GM18526 (cell line): ENCODE data around the gene SSH2.

Source experiments
- POLR2A ChIP-seq: IDR thresholded peaks from 3 replicates; pipeline ENCODE4 v1.6.1; 2011; ENCODE audit not compliant: insufficient read length; ENCODE audit errors: extremely low read depth

Gene SSH2

DNA sequence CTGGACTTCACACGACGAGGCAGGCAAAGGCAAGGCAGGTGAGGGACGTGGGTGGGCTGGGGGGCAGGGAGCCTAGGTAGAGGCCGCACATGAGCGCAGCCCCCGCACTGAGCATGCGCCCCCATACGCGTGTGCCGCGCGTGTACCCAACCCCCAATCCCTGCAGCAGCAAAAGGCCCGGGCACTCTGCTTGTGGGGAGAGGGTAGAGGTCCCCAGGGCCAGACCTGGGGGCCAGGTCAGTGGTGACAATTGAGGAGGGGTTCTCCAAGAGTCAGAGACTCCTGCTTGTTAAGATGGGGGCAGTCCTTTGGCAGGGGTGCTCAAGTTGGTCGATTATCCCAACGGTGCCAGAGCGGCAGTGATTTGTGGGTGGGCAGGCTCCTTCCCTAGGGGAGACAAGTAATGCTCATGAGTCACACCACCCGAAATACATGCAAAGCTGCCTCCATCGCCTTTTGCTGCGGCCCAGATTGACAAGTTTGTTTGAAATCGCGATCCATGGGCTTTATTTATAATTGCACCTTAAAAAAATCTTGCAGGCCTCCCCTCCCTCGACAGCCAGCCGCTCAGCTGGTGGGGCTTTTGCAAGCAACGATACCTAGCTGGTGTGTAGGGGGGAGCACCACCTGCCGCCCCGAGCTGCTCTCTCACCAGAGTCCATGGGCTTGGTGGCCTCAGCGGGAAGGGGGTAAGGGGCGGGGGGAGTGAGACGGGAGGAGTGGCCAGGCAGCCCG is 339.4 kb downstream of the SSH2 start:
- TF ChIP-seq POLR2A: no peak

DNA sequence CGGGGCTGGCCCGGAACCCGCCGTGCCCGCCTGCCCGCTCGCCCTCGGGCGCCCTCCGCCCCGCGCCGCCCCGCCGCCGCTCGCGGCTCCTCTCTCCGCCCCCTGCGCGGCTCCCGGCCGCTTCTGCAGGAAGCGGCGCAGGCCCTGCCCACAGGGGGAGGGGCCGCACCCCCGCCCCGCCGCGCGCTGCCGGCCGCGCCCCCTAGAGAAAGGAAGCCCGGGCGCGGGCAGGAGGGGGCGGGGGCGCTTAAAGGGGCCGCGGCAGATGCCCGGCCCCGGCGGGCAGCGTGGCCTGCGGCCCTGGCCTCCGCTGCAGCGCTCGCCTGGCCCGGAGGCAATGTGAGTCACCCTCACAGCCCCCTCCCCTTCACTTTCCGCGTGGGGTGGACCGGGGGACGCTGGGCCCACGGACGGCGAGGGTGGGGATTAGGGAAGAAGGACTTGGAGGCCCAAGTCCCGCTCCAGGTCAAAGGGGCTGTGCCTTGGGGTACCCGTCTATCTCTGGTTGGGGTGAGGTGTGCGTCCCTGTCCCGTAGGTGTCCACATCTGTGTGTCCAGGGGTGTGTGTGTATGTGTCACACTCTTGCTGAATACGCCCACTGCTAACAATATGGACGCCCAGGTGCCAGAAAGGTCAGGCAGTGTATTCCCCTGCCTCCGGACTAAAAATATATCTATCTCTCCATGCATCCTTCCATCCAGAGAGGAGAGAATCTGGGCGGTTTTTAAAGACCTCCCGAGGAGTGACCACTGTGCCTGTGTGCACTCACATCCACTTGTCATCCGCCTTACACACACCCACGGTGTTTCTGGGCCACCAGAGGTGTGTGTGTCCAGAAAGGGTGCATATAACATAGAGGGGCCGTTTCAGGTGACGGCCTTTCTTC is 340.3 kb downstream of the SSH2 start, which contains the start of gene GIT1:
Gene GIT1, minus strand, starts transcription at position 125 of the 887 bp plus-strand sequence. CDS start 270 bp downstream, outside the sequence.
- peak; percentile 62 for TF ChIP-seq POLR2A

DNA sequence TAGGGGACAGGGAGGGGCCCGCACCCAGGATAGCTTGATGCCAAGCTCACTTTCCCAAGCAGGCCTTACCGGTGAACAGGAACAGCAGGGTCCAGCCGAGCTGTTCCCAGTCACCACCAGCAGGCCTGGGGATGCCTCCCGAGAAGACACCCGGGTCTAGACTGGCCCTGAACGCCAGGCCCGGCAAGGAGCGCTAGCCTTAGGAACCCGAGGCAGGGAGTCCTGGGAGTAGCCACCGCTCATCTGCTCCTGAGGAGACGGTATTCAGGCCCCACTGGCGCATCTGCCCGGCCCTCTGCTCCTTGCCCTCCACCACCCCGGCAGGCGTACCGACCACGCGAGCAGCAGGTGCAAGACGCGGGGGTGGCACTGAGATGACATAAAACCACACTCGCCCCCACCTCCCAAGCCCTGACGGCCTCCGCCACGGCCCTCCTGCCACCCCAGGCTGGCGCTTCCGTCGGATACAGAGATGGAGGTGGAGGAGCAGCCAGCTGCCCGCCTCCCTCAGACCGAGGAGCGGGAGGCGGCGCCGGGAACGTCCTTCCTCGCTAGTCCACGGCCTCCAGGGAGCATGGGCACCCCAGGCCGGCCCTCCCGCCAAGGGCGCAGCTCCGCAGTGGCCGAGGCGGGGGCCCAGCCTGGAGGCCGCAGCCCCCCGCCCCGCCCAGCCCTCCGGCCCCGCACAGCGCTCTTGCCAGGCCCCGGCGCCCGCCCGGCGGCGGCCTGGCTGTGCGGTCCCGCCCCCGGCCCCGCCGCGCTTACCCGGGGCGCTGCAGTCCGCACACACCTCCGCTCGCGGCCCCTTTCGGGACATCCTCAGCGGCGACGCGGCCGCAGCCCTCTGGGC is 341.2 kb downstream of the SSH2 start:
- no peak for TF ChIP-seq POLR2A

DNA sequence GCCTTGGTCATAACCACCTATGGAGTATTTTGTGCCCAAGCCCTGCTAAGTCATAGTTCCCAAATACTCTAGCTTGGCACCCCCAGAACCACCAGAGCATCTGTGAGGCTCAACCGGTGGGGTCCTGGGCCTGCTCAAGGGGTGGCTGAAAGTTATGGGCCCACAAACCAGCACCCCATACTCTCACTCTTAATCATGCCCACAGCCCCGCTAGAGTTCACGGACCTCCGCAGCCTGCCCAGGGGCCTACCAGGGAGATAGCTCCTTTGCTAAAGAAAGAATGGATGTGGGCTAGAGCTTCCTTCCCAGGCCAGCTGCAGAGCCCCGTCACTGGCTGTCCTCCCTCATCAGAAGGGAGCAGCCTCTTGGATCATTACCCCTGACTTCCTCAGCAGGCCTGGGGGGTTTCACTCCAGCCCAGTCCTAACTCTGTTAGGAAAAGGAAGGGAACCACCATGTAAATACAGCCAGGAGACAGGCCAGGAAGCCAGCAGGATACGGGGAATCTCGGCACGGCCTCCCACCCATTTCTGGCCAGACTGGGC is 341.9 kb downstream of the SSH2 start:
- TF ChIP-seq POLR2A: no peak

DNA sequence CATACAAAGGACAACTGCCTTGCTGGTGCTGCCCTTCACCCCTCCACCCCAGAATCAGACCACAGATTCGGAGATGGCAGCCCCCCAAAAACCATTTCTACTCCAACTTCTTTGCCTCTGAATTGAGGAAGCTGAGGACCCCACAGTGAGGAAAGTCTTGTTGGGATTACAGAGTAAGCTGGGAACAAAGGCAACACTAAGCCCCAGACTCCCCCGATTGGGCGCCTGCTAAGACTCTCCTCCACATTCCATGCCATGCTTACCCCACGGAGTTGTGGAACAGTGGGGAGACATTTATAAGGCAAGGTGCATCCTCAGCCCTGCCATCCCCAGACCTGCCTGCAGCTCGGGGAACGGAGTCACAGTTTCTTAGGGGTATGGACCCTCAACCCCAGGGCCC is 342.4 kb downstream of the SSH2 start:
- no peak for TF ChIP-seq POLR2A

DNA sequence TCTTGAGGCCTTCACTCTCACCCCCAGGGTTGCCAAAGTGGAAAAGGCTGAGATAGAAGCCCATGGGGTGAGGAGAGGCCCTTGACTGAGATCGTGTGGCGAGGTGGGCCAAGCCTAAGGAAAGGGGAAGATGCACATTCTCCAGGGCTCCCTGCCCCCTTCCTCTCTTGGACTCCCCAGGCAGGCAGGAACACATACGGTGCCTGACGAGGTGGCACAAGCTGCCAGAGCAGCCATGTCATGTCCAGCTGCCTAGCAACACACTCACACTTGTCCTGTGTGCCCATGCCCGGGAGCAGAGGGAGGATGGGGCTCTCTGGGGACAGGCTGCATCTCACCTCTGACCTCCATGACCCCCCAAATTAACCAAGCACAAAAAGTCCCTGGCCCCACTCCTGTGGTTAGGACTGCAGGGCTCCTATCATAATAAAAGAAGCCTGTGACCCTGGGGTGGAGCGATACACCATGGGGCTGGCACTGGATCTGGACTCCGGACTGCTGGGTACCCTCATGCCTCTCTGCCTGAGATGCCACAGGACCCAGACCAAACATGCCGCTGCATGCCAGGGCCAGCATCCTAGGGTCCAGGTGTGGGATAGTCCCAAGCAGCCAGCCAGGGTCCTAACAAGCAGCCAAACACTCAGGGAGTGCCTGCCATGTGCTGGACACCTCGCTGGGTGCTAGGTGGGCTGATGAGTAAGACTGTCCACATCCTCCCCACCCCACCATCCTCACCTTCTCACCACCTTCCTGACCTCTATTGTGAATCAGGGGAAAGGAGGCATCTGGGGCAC is 343.2 kb downstream of the SSH2 start:
- TF ChIP-seq POLR2A: no peak

DNA sequence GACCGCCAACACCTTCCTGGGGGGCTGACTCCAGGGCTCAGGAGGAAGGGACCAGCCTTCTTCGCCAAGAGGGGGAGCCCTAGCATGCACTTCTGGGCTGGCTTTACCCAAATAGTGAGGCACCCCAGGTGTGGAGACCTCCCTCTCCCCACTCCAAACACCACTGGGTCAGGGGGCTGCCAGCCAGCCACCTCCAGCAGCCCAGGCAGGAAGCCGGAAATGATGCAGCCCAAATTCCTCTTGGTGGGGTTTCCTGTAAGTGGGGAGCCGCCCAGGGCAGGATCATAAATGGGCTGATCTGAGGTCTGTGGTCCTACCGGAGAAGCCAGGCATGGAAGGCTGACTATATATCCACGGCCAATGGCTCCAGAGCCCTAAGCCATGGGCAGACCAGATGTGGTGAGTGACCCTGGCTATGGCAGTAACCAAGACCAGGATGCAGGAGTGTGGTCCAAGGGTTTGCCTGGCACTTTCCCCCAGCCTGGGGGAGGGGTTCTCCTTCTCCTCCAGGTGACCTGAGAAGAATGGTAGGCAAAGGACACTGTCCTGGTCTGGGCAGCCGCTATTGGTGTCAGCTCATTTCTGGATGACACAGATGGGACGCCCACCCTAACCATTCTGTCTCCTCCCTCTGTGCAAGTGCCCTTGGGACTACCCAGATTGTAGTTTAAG is 344.8 kb downstream of the SSH2 start:
- TF ChIP-seq POLR2A: no peak

DNA sequence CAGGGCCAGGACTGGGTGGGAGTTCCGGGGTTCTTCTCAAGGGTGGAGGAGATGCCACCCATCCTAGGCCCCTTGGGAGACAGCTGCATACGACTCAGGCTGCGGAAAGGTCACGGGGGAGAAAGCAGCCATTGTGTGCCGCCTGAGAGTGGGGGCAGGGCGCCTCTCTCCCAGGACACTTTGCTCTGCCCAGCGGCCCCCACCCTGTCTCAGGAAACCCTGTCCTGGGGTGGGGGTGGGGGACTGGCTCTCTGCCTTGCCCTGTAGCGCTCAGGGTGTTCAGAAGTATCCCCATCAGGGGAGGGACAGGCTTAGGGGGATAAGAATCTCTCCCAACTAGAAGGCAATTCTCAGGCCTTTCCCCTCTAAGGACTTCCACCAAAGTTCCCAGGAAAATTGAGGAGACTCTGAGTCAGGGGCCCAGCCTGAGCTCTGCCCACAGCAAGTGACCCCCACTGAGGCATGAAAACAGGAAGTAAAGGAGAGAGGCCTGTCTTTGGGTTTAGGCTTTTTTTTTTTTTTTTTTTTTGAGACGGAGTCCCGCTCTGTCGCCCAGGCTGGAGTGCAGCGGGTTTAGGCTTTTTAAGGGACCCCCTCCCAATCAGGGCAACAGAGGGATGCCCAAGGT is 345.5 kb downstream of the SSH2 start:
- no peak for TF ChIP-seq POLR2A

DNA sequence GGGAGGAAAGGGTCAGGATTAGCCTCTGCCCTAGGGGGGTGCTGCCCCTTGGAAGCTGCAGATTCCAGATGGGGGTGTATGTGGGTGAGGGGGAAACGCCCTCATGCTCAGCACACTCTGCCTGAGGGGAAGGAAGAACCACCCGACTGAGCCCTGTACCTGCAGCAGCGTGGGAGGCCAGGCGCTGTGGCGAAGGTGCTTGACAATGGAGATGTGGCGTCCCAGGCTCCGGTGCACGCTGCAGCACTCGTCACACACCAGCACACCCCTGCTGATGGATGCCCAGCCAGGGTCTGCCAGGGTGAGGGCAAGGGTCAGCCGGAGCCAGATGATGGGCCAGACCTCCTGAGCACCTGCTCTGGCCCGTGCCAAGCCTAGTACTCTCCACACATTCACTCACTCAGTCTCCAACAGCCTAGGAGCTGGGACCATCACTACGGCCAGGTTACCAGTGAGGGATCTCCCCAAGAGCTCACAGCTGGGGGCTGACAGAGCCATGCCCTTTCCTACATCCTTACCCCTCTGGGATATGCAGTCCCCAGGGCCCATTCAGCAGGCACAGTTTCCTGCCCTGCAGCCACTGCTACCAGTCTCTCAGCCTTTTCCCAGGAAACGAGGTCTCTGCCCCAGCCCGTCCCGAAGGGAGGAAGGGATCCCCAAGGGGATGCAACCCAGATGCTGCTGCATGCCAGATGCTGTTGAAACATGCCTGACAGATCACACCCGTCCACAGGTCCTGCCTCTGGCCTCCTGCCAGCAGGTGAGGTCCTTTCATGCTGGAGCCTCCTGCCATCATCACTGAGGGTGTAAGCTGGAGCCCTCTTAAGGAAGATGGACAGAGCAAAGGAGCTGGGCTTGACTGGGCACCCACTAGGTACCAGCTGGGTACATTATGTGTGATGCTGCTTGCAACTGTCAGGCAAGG is 346.4 kb downstream of the SSH2 start:
- no peak for TF ChIP-seq POLR2A

DNA sequence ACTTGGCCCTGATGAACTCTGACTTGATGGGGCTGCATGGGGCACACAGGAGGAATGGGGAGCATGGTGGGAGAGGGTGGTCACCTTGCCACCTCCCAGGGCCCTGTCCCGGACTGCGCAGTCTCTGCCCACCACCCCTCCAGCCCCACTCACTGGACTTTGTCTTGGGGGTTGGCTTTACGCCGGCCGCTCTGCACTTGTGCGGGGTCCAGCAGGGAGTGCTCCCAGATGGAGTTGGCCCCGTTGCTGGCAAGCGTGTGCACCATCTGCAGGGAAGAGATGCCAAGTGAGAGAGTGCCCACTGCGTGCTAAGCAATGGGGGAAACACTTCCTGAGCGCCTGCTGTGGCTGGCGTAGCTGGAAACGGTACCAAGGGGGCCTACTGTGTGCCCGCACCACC is 347.3 kb downstream of the SSH2 start:
- TF ChIP-seq POLR2A: no peak

DNA sequence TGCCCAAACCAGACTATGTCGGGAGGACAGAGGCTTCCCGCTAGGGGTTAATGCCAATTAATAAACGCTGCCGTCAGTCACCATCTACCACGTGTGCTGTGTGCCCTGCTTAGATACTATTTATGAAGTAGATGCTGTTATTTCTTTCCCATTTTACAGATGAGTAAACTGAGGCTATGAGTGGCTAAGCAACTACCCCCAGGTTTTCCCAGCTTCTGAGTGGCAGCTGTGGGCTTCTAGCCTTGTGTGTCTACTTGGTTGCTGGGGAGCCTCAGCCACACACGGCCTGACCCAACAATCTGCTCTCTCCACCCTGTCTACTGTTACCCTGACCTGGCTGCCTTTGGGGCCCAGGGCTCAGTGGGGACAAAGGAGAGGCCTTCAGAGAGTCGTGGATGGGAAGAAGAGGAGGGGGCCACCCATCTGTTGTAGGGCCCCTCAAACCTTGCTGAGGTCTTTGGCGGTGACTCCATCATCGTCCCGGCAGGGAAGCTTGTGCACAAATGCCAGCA is 347.7 kb downstream of the SSH2 start:
- TF ChIP-seq POLR2A: no peak
